Stimulated activated CD4-positive, alpha-beta T cell treated with anti-CD3 and anti-CD28 coated beads, Interleukin-1b, Interleukin-23, amount 100 ng/mL, for 1 hour (primary cell): ENCODE results near the gene ADAMTS12.

Source experiments
- DNase-seq, 2 donors: peaks; one replicate each; pipeline ENCODE4 v3.0.0-alpha.2; 2020; ENCODE audit warnings: low read depth in 2 of 2

The ADAMTS12 gene

DNA sequence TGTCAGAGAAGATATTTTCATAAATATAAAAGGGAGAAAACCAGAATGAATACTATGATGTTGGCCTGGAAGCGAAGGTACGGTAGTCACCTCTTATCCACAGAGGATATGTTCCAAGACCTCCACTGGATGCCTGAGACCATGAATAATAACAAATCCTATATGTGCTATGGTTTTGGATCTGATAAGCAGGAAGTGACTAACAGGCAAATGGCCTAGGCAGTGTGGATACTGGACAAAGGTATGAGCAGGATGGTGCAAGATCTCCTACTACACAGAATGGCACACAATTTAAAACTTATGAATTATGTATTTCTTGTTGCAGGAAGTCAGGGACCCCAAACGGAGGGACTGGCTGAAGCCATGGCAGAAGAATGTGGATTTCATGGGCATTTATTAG is 48.2 kb downstream of the ADAMTS12 start:
- no peak for DNase-seq

- DNase-seq = no peak
Measured at GRCh38 chr5:33842456-33842855, 49.3 kb downstream of the ADAMTS12 start.

GRCh38 chr5:33841891-33842290 is 49.9 kb downstream of the ADAMTS12 start:
- DNase-seq = no peak

GRCh38 chr5:33840927-33841547 is 50.8 kb downstream of the ADAMTS12 start:
- no peak for DNase-seq

DNA sequence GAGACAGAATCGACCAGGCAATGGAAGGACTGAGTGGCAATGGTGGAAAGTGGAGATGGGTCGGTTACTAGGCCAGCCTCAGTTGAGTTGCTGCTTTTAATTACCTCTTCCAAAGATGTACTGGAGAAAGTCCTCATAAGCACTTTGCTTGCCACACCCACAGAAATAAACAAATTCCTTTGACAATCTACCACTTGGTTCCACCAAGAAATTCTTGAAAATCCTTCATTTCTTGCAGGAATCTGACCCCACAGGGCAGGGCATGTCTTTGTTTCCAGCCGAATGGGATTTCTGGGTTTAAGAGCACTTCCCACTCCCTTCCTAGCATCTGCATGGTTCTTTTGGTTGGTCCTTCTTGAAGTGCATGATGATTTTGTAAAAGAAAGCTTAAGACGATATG is 54.5 kb downstream of the ADAMTS12 start:
- no peak for DNase-seq

DNA sequence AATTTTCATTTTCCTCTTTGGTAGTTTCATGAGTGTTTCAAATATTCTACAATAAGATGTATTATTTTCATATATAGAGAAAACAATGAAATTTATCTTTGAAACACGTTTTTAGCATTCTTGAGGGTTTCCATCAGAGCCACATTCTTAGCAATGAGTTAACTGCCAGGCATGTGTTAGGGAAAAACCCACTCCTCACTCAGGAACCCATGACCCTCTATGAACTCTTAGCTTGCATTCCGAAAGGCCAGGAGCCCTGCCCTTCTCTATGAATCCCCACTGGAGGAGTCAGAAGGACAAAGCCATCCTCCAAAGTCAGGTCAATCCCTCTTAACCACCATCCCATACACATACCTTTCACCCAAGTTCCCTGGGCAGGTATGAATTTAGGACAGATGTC is 57.5 kb downstream of the ADAMTS12 start:
- no peak for DNase-seq

DNA sequence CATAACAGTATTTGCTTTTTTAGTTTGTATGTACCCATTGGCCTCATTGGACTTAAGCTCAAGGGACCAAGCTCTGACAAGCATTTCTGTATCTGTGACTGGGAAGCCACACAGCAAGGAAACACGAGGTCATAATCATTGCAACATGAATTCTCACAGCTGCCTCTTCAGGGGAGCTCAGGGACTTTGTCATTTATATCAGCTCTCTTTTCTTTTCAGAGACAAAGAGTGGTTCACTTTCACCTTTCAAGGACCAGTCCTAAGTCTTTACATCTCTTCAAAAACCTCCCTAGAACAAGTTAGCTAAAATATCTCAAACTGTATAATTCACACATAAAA is 58.6 kb downstream of the ADAMTS12 start:
- DNase-seq = no peak

DNA sequence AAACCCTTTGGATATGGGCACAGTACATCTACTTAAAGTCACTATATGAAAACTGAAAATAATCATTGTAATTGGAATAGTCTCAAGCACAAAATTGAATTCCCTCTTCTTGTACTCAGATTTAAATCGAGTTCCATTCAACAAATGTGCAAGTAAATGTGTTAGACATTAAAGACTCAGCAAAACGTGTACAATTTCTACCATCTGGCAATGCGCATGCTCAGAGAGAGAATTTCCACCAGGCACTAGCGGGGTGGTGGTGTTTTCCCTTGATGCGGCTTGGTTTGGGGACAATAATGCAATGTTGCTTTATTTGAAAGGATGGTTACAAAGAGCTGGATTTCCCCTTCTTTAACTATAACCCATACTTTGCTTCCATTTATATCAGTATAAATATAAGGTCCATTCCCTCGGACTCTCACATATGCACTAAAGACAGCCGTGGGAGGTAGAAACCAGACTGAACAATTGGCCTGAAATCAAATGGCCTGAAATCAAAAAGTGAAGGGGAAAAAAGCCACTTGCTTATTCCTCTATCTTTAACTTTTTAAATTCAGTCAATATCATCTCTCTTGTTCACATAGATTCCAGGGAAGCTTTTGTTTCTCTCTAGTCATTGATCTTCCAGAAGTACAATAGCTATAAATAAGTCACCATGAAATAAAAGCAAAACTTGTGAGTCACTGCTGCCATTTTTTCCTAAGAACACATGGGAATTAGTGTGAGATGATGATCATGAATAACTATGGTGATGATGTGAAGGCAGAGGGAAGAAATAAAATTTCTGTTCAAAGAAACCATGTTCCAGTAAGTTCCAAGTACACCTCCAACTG is 59.2 kb downstream of the ADAMTS12 start:
- DNase-seq = no peak

DNA sequence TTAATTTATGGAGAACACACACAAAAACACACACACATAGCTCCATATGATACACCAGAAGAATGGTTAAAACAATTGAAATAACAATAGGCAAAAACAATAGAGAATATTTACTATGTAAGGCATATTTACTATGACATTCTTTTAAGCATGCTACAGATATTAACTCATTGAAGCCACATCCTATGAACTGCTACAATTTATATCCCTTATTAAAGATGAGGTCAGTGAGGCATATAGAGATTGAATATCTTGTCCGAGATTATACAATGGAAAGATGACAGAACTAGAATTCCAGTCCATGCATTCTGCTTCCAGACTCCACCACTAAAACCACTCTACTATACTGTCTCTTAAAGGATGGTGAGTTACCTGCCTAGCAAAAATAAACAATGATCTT is 60.7 kb downstream of the ADAMTS12 start:
- no peak for DNase-seq

- no peak for DNase-seq
Measured at GRCh38 chr5:33829430-33829829, 62.4 kb downstream of the ADAMTS12 start.

DNA sequence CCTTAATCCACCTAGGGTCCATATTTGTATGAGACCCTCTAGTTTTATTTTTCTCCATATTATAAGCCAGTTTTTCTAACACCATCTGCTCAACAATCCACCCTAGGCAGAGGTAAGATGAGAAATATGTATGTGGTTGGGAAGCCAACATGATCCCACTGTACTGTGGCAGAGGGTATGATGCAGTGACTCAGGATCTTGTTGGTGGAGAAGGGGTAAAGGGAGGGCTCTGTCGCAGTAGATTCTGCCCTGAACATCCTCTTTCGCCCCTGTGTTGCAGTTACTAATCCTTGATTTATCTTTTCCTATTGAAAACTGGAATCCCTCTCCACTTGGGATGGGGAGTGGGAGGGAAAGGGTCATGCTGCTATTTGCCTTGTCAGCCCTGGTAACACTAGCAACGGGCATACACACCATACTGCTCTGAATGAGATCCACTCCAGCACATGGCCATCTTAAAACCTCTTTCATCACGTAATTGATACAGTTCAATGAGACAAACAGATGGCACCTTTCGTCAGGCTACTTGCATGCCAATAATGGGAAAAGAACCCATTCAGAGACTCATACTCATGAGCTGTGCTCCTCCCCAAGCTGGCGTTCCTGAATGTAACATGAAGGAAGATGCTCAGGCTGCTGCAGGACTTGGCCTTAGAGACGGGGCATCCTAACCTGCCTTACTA is 63.0 kb downstream of the ADAMTS12 start:
- no peak for DNase-seq

GRCh38 chr5:33827885-33828284 is 63.9 kb downstream of the ADAMTS12 start:
- DNase-seq = no peak

GRCh38 chr5:33827018-33827707 is 64.6 kb downstream of the ADAMTS12 start:
- DNase-seq = no peak

GRCh38 chr5:33824516-33825195 is 67.1 kb downstream of the ADAMTS12 start:
- no peak for DNase-seq

GRCh38 chr5:33817301-33817700 is 74.5 kb downstream of the ADAMTS12 start:
- no peak for DNase-seq

DNA sequence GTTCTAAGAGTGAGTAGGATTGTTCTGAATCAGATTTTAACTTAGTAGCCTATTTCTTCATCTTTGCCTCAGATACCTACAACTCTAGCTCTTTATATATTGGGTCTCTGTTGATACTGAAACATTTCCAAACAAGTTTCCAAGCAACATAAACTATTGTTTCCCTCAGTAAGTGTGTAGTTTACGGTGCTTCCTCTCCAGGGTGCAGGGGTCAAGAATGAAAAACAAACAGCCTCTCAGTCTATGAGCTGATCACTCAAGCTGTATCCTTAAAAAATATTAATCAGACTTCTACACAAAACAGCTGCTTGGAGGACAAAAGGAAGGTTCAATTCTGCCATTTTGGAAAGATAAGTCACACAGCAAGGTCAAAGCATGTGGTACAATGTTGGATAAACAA is 75.0 kb downstream of the ADAMTS12 start:
- no peak for DNase-seq

- no peak for DNase-seq
Measured at GRCh38 chr5:33812746-33813145, 79.0 kb downstream of the ADAMTS12 start.

DNA sequence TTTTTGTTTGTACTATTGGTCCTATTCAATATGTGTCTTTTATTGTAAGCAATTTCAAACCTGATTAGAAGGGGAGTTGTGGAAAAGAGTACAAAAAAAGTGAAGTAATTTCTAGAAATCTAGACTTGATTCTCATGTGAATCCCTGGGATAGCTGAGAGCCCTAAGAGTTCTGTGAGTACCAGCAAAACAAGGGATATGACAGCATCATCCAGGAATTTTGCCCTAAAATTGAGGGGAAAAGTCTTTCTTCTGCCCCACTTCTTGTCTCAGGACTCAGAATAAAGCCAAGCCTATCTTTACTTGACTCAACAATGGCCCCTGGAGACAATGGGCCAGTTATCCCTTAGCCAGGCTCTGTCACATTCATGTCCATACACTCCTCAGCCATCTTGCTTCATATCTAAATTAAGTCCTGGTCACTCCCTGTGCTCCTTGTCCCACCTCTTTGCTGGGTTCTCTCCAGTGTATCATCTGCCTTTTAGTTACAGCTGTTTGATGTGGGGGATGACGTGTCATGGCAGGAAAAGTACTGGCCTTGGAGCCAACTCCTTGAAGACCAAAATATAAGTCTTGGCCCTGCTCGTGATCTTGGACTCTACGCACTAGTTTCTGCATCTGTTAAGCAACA is 81.2 kb downstream of the ADAMTS12 start:
- no peak for DNase-seq

DNA sequence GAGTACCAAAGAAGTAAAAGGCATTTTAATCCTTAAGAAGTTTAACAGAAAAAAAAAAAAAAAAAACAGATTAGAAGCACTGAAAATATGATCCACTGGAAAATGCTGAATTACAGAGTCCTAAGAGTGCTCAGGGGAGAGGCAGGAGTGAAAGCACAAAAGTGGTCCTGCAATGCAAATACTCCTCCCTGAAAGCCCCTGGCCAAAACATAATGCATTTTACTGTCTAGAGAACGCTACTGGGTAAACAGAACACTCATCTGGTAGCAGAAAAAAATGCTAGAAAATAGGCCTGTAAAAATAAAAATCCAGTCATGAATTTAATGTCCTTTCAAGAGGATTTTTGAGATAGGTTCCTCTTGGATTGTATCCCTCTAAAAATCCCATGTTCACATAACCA is 81.9 kb downstream of the ADAMTS12 start:
- DNase-seq = no peak

DNA sequence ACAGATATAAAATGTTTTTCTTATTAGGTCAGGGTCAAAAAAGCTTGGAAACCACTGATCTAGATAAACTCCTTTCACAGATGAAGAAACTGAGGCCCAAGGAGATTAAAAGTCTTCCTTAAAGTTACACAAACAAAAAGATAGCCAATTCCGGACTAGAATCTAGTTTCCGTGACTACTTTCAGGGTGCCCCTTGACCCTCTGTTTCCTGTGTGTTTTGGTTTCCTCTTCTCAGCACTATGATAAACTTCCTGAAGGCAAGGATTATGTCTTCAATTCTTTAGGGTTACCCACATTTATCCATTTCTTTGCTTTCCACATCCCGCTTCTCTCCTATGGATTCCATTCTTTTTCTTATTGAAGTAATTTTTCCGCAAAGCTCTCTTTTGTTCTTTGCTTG is 83.1 kb downstream of the ADAMTS12 start:
- DNase-seq = no peak

DNA sequence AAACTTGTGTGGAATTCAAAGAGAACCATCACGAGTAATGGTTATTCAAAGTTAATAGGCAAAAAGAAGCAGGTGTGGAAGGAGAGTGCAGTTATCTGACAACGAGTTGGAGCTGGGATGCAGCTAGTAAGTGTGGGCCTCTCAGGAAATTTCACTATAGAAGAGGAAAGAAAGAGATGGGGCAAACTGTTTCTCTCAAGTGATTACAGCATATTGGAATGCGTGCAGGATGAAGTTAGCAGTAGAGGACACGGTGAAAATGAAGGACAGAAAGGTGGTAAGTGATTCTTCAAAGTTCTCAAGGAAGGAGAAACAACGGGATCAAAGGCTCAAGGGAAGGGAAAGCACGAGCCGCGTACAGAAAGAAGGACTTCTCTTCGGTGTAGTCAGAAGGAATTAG is 84.0 kb downstream of the ADAMTS12 start:
- no peak for DNase-seq
